ENCODE results near the gene CKAP2L.
A peak's percentile ranks its signal among the peaks of the same experiment; 100 is the strongest.

The CKAP2L gene

GRCh38 chr2:112706947-112707346, 57.5 kb downstream of the CKAP2L start:
- DNase-seq = peak; percentile 30

- peak; percentile 59 for DNase-seq
Measured at GRCh38 chr2:112706170-112706664, 58.2 kb downstream of the CKAP2L start.

DNA sequence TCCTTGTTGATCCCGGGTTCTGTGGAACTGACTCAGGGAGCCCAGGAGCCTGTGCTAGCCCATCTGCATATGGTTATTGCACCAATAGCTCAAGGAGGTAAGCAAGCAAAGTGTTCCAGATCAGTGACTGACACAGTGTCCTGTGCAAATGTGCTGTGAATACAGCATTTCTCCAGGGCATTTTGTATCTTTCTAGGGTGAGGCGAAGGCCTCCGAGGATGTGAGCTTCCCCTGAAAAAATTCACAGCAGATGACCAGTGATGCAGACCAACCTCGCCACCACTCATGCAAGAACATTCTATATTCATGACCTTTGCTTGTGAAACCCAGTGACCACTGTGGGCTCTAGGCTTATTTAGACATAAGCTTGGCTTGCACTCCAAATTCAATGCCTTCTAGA, 58.8 kb downstream of the CKAP2L start:
- peak; percentile 40 for DNase-seq

DNA sequence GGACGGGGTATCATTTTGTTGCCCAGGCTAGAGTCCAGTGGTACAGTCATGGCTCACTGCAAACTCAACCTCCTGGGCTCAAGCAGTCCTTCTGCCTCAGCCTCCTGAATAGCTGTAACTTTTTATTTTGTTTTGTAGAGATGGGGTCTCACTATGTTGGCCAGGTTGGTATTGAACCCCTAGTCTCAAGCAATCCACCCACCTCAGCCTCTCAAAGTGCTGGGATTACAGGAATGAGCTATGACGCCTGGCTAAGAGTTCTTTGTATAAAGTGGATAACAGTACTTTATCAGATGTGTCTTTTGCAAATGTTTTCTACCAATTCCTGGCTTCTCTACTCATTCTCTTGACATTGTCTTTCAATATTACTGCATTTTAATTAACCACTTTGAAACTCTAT, 60.7 kb downstream of the CKAP2L start:
- DNase-seq = no peak

DNA sequence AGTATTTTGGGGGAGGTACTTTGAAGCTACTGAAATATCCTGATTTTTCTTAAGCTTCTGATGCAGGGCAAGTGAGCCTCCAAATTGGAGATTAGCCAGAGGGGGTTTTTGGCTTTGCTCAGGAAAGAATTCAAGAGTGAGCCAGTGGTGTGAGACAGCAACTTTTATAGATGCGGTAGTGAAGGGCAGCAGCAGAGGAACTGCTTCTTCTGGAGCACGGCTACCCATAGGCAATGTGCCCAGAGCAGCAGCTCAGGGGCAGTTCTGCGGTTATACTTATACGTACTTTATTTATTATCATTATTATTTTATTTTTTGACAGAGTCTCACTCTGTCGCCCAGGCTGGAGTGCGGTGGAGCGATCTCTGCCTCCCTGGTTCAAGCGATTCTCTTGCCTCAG, 63.4 kb downstream of the CKAP2L start:
- peak; percentile 41 for DNase-seq

GRCh38 chr2:112699984-112700667, 64.3 kb downstream of the CKAP2L start:
- no peak for DNase-seq

DNA sequence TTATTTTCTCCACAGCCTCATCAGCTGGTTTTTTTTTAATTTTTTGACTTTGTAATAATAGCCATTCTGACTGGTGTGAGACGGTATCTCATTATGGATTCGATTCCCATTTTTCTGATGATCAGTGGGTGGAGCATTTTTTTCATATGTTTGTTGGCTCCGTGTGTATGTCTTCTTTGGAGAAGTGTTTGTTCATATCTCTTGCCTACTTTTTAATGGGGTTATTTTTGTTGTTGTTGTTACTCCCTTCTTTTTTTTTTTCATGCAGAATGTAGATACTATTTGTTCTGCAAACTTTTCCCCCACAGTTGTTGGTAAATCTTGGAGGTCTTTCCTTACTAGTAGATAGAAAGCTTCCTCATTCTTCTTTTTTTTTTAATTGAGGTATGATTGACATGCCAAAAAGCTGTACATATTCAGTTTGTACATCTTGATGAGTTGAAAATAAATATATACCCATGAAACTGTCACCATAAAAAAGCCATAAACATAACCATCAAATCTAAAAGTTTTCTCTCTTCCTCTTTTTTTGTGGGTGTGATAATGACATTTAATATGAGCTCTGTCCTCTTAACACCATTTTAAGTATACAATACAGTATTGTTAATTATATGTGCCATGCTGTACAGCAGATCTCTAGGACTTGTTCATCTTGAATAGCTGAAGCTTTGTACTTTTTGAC, 65.4 kb downstream of the CKAP2L start:
- no peak for DNase-seq

- peak; percentile 51 for DNase-seq
Measured at GRCh38 chr2:112694182-112694581, 70.2 kb downstream of the CKAP2L start.

DNA sequence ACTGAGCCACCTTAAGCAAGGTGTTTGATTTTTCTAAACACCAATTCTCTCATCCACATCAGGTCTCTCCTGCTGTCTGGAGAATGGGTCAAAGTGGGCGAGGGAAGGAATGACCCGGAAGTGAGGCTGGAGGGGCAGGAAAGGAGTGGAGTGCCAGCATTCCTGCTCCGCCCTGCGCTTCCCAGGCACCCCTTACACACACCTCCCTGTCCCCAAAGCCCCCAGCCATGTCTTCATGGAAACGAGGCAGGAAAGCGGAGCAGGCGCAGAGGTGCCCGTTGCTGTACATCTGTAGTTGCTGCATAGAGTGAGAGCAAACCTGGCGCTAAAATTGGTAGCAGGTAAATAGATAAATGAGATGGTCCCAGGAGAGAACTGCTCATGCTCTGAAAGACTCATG, 70.8 kb downstream of the CKAP2L start:
- peak; percentile 49 for DNase-seq

- peak; percentile 59 for DNase-seq
Measured at GRCh38 chr2:112692918-112693317, 71.5 kb downstream of the CKAP2L start.

- DNase-seq = peak; percentile 70
Measured at GRCh38 chr2:112692495-112692911, 71.9 kb downstream of the CKAP2L start.

DNA sequence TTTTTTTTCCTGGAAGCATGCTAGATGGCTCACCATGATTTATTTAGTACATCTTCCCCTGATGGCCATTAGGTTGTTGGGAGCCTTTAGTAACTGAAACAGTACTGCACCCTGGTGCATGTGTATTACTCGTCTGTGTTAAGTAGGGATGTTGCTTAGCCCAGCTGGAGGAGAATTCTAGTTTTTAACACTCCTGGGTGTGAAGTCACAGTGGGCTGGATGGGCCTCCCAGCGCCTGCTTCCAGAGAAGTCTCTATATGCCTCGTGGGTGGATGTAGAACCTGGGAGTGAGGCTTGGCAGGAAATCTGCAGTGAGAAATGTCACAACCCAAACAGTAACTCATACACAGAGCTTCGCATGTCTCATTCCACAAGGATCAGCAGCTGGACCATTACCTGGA, 72.5 kb downstream of the CKAP2L start:
- peak; percentile 52 for DNase-seq

- peak; percentile 78 for DNase-seq
Measured at GRCh38 chr2:112690853-112691401, 73.5 kb downstream of the CKAP2L start.

- DNase-seq = no peak
Measured at GRCh38 chr2:112688086-112688880, 76.1 kb downstream of the CKAP2L start.

DNA sequence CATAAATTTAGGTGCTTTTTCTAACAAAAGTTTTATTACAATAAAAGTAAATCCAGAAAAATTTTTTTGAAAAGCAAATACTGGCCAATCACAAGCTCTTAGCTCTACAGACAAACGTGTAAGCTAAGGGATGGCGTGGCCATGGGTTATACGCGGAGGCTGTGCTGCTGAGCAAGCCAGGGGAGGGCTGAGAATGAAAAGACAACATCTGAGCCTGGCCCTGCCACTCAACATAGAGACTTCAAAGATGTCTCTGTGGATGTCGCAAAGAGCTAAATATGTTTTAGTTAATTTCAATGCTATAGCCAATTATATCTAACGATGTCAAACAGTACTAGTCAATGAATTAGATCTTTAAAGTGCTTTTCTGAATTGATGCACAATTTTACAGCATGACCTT, 76.9 kb downstream of the CKAP2L start:
- no peak for DNase-seq

All from activated CD8-positive, alpha-beta memory T cell treated with anti-CD3 and anti-CD28 coated beads for 24 hours (primary cell).